HG03135 (cell line): ENCODE results near the gene ZNF384.

ENCODE experiments used
- ATAC-seq: cut with Tn5 transposase; IDR thresholded peaks from one replicate; pipeline ENCODE4 v1.9.1; 2021; ENCODE audit warnings: mild to moderate bottlenecking, moderate library complexity; ENCODE audit not compliant: unreplicated experiment

Gene ZNF384

GRCh38 chr12:6699259-6699988 lies 10.2 kb upstream of the ZNF384 start:
- ATAC-seq, result no peak

- no peak for ATAC-seq
Observed at GRCh38 chr12:6698352-6699046, 9.3 kb upstream of the ZNF384 start.

- ATAC-seq, result no peak
Observed at GRCh38 chr12:6697584-6698351, 8.6 kb upstream of the ZNF384 start.

- no peak for ATAC-seq
Observed at GRCh38 chr12:6696690-6697583, 7.8 kb upstream of the ZNF384 start.

GRCh38 chr12:6695313-6696045 lies 6.3 kb upstream of the ZNF384 start:
- no peak for ATAC-seq

- ATAC-seq, result no peak
Observed at GRCh38 chr12:6694701-6695100, 5.5 kb upstream of the ZNF384 start.

GRCh38 chr12:6693832-6694355 lies 4.7 kb upstream of the ZNF384 start:
- ATAC-seq, result no peak

- ATAC-seq, result no peak
Observed at GRCh38 chr12:6692888-6693287, 3.7 kb upstream of the ZNF384 start.

- no peak for ATAC-seq
Observed at GRCh38 chr12:6691473-6691872, 2.3 kb upstream of the ZNF384 start.

- peak; percentile 8 for ATAC-seq
Observed at GRCh38 chr12:6688543-6688998, 604 bp downstream of the ZNF384 start.

GRCh38 chr12:6685814-6686213 lies 3.4 kb downstream of the ZNF384 start:
- ATAC-seq, result no peak

- ATAC-seq, result no peak
Observed at GRCh38 chr12:6684609-6685008, 4.6 kb downstream of the ZNF384 start.

GRCh38 chr12:6676962-6677361 lies 12.2 kb downstream of the ZNF384 start:
- ATAC-seq, result no peak

GRCh38 chr12:6672143-6672542 lies 17.0 kb downstream of the ZNF384 start:
- ATAC-seq, result no peak

- ATAC-seq, result no peak
Observed at GRCh38 chr12:6667559-6668210, 21.5 kb downstream of the ZNF384 start.

- ATAC-seq, result no peak
Observed at GRCh38 chr12:6666211-6666610, 23.0 kb downstream of the ZNF384 start.

- ATAC-seq, result no peak
Observed at GRCh38 chr12:6664902-6665301, 24.3 kb downstream of the ZNF384 start.

- peak; percentile 97 for ATAC-seq
Observed at GRCh38 chr12:6662906-6663742, 26.1 kb downstream of the ZNF384 start, which contains the start of gene ING4. Gene ING4 (minus strand): TSS chr12:6663119. CDS start chr12:6663101, 18 bp downstream.
